ENCODE data around the gene GPR160. TPM values are rescaled to one million over a fixed set of nuclear protein-coding genes. Genes with fewer than 3 reads are reported as not detected.

The GPR160 gene
- total and polyA plus RNA-seq, 10 of the 15 experiments (the other 5 are each of a cell fraction or from before 2014, with no cell fraction given), result 1.2 to 57.7 (median 30.9) TPM

DNA sequence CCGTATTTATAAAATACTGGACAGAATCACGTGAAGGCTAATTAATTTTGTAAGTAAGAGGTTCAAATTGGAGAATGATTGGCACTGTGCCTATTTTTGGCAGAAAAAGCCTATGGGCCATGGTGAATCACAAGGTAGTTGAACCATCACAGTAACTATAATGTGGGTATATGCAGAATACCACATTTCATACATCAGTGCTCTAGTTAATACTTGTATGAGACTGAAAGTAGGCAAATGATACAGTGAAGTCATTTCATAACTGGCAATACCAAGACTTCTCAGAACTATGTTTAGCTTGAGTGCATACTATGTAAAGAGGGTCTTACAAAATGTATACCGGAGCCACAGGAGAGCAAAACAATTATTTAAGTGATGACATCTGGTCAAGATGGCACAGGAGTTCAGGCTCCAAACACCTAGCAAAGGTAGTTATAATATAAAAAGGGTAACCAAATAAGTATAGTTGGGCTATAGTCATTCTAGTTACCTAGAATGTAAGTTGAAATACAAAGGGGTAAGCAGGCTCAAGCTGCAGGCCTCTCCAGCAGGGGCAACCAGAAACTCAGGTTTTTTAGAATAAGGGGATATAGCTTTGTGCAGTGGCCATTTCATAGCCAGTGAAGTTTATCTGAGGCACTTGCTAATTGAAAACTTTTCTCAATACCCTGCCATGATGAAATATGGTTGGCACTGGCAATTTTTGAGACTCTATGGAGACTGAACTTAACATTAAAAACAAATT is 19.1 kb downstream of the GPR160 start (continued):
- TF ChIP-seq SMC3 (IDR thresholded peaks at IDR 0.05; ENCODE audit: borderline replicate concordance, low read length), result no peak
- no peak for TF ChIP-seq NR2C2 (IDR thresholded peaks at IDR 0.05; ENCODE audit: borderline replicate concordance, control insufficient read depth, insufficient read length, low read depth)
- peak; percentile 98 for TF ChIP-seq RUNX3 (IDR thresholded peaks at IDR 0.05; ENCODE audit: low read length)
- TF ChIP-seq ZNF274 (IDR thresholded peaks at IDR 0.05; ENCODE audit: insufficient read depth, insufficient read length), result no peak
- TF ChIP-seq, protein P1, sequence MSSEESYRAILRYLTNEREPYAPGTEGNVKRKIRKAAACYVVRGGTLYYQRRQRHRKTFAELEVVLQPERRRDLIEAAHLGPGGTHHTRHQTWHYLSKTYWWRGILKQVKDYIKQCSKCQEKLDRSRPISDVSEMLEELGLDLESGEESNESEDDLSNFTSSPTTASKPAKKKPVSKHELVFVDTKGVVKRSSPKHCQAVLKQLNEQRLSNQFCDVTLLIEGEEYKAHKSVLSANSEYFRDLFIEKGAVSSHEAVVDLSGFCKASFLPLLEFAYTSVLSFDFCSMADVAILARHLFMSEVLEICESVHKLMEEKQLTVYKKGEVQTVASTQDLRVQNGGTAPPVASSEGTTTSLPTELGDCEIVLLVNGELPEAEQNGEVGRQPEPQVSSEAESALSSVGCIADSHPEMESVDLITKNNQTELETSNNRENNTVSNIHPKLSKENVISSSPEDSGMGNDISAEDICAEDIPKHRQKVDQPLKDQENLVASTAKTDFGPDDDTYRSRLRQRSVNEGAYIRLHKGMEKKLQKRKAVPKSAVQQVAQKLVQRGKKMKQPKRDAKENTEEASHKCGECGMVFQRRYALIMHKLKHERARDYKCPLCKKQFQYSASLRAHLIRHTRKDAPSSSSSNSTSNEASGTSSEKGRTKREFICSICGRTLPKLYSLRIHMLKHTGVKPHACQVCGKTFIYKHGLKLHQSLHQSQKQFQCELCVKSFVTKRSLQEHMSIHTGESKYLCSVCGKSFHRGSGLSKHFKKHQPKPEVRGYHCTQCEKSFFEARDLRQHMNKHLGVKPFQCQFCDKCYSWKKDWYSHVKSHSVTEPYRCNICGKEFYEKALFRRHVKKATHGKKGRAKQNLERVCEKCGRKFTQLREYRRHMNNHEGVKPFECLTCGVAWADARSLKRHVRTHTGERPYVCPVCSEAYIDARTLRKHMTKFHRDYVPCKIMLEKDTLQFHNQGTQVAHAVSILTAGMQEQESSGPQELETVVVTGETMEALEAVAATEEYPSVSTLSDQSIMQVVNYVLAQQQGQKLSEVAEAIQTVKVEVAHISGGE (CRISPR knock-in tag; IDR thresholded peaks at IDR 0.05), result no peak
- no peak for TF ChIP-seq ZNF384 (IDR thresholded peaks at IDR 0.05; ENCODE audit: borderline replicate concordance, low read depth, low read length)
- TF ChIP-seq RBBP5 (conservative IDR thresholded peaks at IDR 0.05), result no peak
- no peak for TF ChIP-seq HCFC1 (IDR thresholded peaks at IDR 0.05; ENCODE audit: low read length)
- TF ChIP-seq ZNF207 (IDR thresholded peaks at IDR 0.05; ENCODE audit: borderline replicate concordance), result no peak
- TF ChIP-seq CHD2 (IDR thresholded peaks at IDR 0.05; ENCODE audit: borderline replicate concordance, low read depth, low read length), result no peak
- TF ChIP-seq, protein P2, sequence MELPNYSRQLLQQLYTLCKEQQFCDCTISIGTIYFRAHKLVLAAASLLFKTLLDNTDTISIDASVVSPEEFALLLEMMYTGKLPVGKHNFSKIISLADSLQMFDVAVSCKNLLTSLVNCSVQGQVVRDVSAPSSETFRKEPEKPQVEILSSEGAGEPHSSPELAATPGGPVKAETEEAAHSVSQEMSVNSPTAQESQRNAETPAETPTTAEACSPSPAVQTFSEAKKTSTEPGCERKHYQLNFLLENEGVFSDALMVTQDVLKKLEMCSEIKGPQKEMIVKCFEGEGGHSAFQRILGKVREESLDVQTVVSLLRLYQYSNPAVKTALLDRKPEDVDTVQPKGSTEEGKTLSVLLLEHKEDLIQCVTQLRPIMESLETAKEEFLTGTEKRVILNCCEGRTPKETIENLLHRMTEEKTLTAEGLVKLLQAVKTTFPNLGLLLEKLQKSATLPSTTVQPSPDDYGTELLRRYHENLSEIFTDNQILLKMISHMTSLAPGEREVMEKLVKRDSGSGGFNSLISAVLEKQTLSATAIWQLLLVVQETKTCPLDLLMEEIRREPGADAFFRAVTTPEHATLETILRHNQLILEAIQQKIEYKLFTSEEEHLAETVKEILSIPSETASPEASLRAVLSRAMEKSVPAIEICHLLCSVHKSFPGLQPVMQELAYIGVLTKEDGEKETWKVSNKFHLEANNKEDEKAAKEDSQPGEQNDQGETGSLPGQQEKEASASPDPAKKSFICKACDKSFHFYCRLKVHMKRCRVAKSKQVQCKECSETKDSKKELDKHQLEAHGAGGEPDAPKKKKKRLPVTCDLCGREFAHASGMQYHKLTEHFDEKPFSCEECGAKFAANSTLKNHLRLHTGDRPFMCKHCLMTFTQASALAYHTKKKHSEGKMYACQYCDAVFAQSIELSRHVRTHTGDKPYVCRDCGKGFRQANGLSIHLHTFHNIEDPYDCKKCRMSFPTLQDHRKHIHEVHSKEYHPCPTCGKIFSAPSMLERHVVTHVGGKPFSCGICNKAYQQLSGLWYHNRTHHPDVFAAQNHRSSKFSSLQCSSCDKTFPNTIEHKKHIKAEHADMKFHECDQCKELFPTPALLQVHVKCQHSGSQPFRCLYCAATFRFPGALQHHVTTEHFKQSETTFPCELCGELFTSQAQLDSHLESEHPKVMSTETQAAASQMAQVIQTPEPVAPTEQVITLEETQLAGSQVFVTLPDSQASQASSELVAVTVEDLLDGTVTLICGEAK (IDR thresholded peaks at IDR 0.05; ENCODE audit: borderline replicate concordance), result no peak
- TF ChIP-seq, protein P3, sequence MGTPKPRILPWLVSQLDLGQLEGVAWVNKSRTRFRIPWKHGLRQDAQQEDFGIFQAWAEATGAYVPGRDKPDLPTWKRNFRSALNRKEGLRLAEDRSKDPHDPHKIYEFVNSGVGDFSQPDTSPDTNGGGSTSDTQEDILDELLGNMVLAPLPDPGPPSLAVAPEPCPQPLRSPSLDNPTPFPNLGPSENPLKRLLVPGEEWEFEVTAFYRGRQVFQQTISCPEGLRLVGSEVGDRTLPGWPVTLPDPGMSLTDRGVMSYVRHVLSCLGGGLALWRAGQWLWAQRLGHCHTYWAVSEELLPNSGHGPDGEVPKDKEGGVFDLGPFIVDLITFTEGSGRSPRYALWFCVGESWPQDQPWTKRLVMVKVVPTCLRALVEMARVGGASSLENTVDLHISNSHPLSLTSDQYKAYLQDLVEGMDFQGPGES (IDR thresholded peaks at IDR 0.05), result no peak
- no peak for TF ChIP-seq MYB (IDR thresholded peaks at IDR 0.05; ENCODE audit: borderline replicate concordance, low read depth, low read length)
- TF ChIP-seq, protein P4, sequence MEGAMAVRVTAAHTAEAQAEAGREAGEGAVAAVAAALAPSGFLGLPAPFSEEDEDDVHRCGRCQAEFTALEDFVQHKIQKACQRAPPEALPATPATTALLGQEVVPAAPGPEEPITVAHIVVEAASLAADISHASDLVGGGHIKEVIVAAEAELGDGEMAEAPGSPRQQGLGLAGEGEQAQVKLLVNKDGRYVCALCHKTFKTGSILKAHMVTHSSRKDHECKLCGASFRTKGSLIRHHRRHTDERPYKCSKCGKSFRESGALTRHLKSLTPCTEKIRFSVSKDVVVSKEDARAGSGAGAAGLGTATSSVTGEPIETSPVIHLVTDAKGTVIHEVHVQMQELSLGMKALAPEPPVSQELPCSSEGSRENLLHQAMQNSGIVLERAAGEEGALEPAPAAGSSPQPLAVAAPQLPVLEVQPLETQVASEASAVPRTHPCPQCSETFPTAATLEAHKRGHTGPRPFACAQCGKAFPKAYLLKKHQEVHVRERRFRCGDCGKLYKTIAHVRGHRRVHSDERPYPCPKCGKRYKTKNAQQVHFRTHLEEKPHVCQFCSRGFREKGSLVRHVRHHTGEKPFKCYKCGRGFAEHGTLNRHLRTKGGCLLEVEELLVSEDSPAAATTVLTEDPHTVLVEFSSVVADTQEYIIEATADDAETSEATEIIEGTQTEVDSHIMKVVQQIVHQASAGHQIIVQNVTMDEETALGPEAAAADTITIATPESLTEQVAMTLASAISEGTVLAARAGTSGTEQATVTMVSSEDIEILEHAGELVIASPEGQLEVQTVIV (IDR thresholded peaks at IDR 0.05; ENCODE audit: borderline replicate concordance, partially characterized antibody), result no peak
- peak; percentile 46; the same call in 1 of the 2 replicates for TF ChIP-seq CBX5 (IDR thresholded peaks at IDR 0.05; ENCODE audit: low read depth)
- TF ChIP-seq NR2C1 (IDR thresholded peaks at IDR 0.05), result no peak
- TF ChIP-seq EED (IDR thresholded peaks at IDR 0.05; ENCODE audit: low read depth), result peak; percentile 74; the same call in 1 of the 2 replicates
- no peak for TF ChIP-seq YBX1 (IDR thresholded peaks at IDR 0.05)
- no peak for TF ChIP-seq NFYA (IDR thresholded peaks at IDR 0.05; ENCODE audit: borderline replicate concordance, low read depth, low read length)
